B cell (primary cell): ENCODE data around the gene SLC13A3. TPM values are rescaled to one million over a fixed set of nuclear protein-coding genes. Genes with fewer than 3 reads are reported as not detected.

Experiments used
- ATAC-seq: fragments of 200-7000 bp; cut with Tn5 transposase; one replicate; pipeline ENCODE4 v1.10.0; 2021; ENCODE audit warnings: low read depth, mild to moderate bottlenecking, moderate number of reproducible peaks, moderate library complexity
- CTCF ChIA-PET: fragments of 350-600 bp; sonication (Branson Sonifier 250); formaldehyde crosslinking; loops from one replicate; lab custom pipeline; 2021; ENCODE audit warnings: antibody characterized with exemption, inconsistent platforms; lab: Charles Lee
- POLR2A ChIA-PET: fragments of 350-600 bp; sonication (Branson Sonifier 250); formaldehyde crosslinking; loops from one replicate; lab custom pipeline; 2021; ENCODE audit warnings: antibody characterized with exemption; lab: Charles Lee
- DNase-seq: peaks from one replicate; pipeline ENCODE4 v3.0.0; 2013
- H2AFZ ChIP-seq: 2 replicates; pipeline ENCODE4 v1.6.1; 2012; ENCODE audit warnings: mild to moderate bottlenecking, low read depth, low read length; ENCODE audit not compliant: insufficient read depth, poor library complexity, severe bottlenecking
- H3K27ac ChIP-seq, 2 donors: 1 replicate in 1 of 2; 2 replicates in 1 of 2; pipeline ENCODE4 v1.5.1; 2012 to 2013; ENCODE audit warnings: low read length in 2 of 2, mild to moderate bottlenecking in 2 of 2, moderate library complexity in 1 of 2
- H3K27me3 ChIP-seq, 4 experiments: fragments of 200-600 bp in 1 of 4; sonication (generic) in 1 of 4; replicated peaks in 1 of 4; 1 replicate in 2 of 4; 2 replicates in 2 of 4; pipeline versions ENCODE4 v1.6.1 to v1.7.0; 2013 to 2016; ENCODE audit warnings: low read length in 3 of 4, mild to moderate bottlenecking in 2 of 4, mixed read lengths in 1 of 4, moderate library complexity in 1 of 4; ENCODE audit not compliant: insufficient read depth in 4 of 4, control insufficient read depth in 3 of 4; ENCODE audit errors: control extremely low read depth in 1 of 4
- H3K36me3 ChIP-seq, 2 experiments: replicated peaks in 1 of 2; 1 replicate in 1 of 2; 2 replicates in 1 of 2; pipeline versions ENCODE4 v1.6.1 to v1.7.1; 2013; ENCODE audit warnings: low read length in 1 of 2; ENCODE audit not compliant: insufficient read depth in 2 of 2, control insufficient read depth in 1 of 2; ENCODE audit errors: control extremely low read depth in 1 of 2, extremely low read depth in 1 of 2
- H3K4me1 ChIP-seq, 2 donors: fragments of 200-600 bp in 1 of 2; sonication (generic) in 1 of 2; 1 replicate in 1 of 2; 2 replicates in 1 of 2; pipeline versions ENCODE4 v1.5.1 to v1.6.1; 2013 to 2017; ENCODE audit warnings: low read length in 2 of 2; ENCODE audit not compliant: control insufficient read depth in 2 of 2, insufficient read depth in 2 of 2
- H3K4me2 ChIP-seq: replicated peaks from 2 replicates; pipeline ENCODE3; 2012; ENCODE audit warnings: mild to moderate bottlenecking, low read depth, low read length; ENCODE audit not compliant: poor library complexity, severe bottlenecking
- H3K4me3 ChIP-seq, 5 experiments: fragments of 200-600 bp in 1 of 5; sonication (generic) in 1 of 5; 1 replicate in 3 of 5; 2 replicates in 2 of 5; pipeline versions ENCODE4 v1.5.1 to v1.7.0; 2011 to 2016; ENCODE audit warnings: low read length in 4 of 5, mild to moderate bottlenecking in 4 of 5, low read depth in 2 of 5, control low read depth in 1 of 5, moderate library complexity in 1 of 5; ENCODE audit not compliant: insufficient read depth in 1 of 5; ENCODE audit errors: control extremely low read depth in 1 of 5, extremely low read depth in 1 of 5
- H3K79me2 ChIP-seq: fragments of 200-600 bp; sonication (generic); one replicate; pipeline ENCODE4 v1.6.0; 2016; ENCODE audit warnings: low read length; ENCODE audit not compliant: control insufficient read depth, insufficient read depth
- H3K9ac ChIP-seq: fragments of 200-600 bp; sonication (generic); 2 replicates; pipeline ENCODE4 v1.6.1; 2017; ENCODE audit warnings: mild to moderate bottlenecking, low read length, moderate library complexity
- H3K9me3 ChIP-seq, 3 donors: one replicate each; pipeline versions ENCODE4 v1.6.1 to v1.7.1; 2013; ENCODE audit warnings: low read length in 2 of 3; ENCODE audit not compliant: control insufficient read depth in 2 of 3, insufficient read depth in 1 of 3; ENCODE audit errors: control extremely low read depth in 1 of 3
- H4K20me1 ChIP-seq: 2 replicates; pipeline ENCODE4 v1.6.0; 2012; ENCODE audit warnings: mild to moderate bottlenecking, low read length; ENCODE audit not compliant: insufficient read depth, control insufficient read depth, poor library complexity, severe bottlenecking
- H3K27ac Mint-ChIP-seq: one replicate; pipeline ENCODE4 v1.8.0; 2021; ENCODE audit warnings: mixed read lengths
- H3K27me3 Mint-ChIP-seq: one replicate; pipeline ENCODE4 v1.8.0; 2021; ENCODE audit warnings: mixed read lengths
- H3K4me1 Mint-ChIP-seq: one replicate; pipeline ENCODE4 v1.8.0; 2021; ENCODE audit warnings: mixed read lengths
- H3K4me3 Mint-ChIP-seq: one replicate; pipeline ENCODE4 v1.8.0; 2021; ENCODE audit warnings: mixed read lengths
- H3K9me3 Mint-ChIP-seq: one replicate; pipeline ENCODE4 v1.8.0; 2022; ENCODE audit warnings: mixed read lengths; ENCODE audit not compliant: insufficient read depth
- EZH2 ChIP-seq: IDR thresholded peaks from 2 replicates; pipeline ENCODE4 v1.6.1; 2012; ENCODE audit warnings: borderline replicate concordance, low read depth, mild to moderate bottlenecking, moderate library complexity, low read length; ENCODE audit not compliant: insufficient read depth, poor library complexity, severe bottlenecking
- WGBS: methylation state at CpG from one replicate; pipeline ENCODE4 v1.1.5; 2013; ENCODE audit warnings: missing lambda C conversion rate; ENCODE audit not compliant: insufficient coverage; 5-methylcytosine and 5-hydroxymethylcytosine counted together
- intact Hi-C: fragments of 100-400 bp; cut with micrococcal nuclease; formaldehyde crosslinking; loops from one replicate; pipeline ENCODE4 v1.10.0; 2022
- polyA plus RNA-seq: library from polyadenylated mRNA; depleted of rRNA; stranded (reverse); fragments of >200 nt; gene quantifications from 2 replicates; pipeline ENCODE4 v1.2.3, GENCODE V29; 2012
- total RNA-seq, 2 donors: library from RNA; stranded (reverse); fragments of 120-200 nt in 1 of 2; gene quantifications; 1 replicate in 1 of 2; 2 replicates in 1 of 2; pipeline versions ENCODE4 v1.2.3 to v1.2.4, GENCODE V29; 2013 to 2022
- TF ChIP-seq, protein P1 (sequence below): fragments of 200-600 bp; IDR thresholded peaks from one replicate; pipeline ENCODE4 v1.8.0; 2022; ENCODE audit warnings: antibody characterized with exemption, mild to moderate bottlenecking

The SLC13A3 gene
- total and polyA plus RNA-seq, 2 donors (not counting 1 experiment from before 2014, with no cell fraction given): 0.09 to 0.20 TPM

DNA sequence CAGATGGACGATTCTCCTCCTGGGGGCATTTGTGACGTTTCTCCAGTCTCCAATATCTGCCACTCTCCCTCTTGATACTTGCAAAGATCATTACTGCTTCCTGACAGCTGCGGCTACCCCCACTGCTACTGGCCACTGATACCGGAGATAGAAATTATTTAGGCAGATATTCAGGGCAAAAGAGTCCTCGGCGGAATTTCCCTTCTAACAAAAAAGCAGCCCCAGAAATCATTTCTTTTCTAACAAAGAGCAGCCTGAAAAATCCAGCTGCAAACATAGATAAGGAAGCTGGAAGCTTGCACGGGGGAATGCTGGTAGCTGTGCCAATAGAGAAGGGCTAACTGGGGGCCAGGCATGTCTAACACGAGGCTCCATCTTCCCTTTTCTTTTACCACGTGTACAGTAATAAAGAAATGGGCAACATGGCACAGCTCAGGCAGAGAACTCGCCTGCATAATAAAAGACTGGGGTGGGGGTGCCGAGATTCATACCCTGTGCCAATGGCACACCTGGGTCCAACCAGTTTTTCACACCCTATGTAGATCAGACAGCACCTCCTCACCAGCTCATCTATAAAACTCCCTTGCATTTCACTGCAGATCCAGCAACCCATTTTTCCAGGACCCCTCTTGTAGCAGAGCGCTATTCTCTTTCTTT lies 31.9 kb upstream of the SLC13A3 start:
- no peak overlapping the region for H3K9ac ChIP-seq
- CTCF ChIA-PET: interaction anchor here (0.8 to 5.4 kb wide), 7 partner anchors 7 to 660 kb away, joined by 3 to 49 read pairs (median 3); partner anchors contain the start of genes TP53RK and ZNF334
- H4K20me1 ChIP-seq: peaks cover 75% of the 10 kb centered on the region
- Mint-ChIP-seq H3K4me3 (no peak overlapping the region), H3K4me1 (peaks cover 51% of the 10 kb centered on the region), H3K9me3 (no peaks in the 10 kb centered on the region), H3K27me3 (no peaks in the 10 kb centered on the region), H3K27ac (no peak overlapping the region)
- DNase-seq: no peak
- WGBS: 58% methylated on average over 7 of the region's 12 CpGs
- ATAC-seq: no peak
- no peaks in the 10 kb centered on the region for H3K9me3 ChIP-seq
- no peak overlapping the region for H3K4me2 ChIP-seq
- POLR2A ChIA-PET: no interaction called here
- TF ChIP-seq, protein P1, sequence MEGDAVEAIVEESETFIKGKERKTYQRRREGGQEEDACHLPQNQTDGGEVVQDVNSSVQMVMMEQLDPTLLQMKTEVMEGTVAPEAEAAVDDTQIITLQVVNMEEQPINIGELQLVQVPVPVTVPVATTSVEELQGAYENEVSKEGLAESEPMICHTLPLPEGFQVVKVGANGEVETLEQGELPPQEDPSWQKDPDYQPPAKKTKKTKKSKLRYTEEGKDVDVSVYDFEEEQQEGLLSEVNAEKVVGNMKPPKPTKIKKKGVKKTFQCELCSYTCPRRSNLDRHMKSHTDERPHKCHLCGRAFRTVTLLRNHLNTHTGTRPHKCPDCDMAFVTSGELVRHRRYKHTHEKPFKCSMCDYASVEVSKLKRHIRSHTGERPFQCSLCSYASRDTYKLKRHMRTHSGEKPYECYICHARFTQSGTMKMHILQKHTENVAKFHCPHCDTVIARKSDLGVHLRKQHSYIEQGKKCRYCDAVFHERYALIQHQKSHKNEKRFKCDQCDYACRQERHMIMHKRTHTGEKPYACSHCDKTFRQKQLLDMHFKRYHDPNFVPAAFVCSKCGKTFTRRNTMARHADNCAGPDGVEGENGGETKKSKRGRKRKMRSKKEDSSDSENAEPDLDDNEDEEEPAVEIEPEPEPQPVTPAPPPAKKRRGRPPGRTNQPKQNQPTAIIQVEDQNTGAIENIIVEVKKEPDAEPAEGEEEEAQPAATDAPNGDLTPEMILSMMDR: no peak
- TF ChIP-seq EZH2: no peak
- H3K4me3 ChIP-seq: no peak overlapping the region
- H3K79me2 ChIP-seq: peaks cover 40% of the 10 kb centered on the region
- peaks cover 8 to 30% of the 10 kb centered on the region in 2 experiments for H3K36me3 ChIP-seq
- intact Hi-C loops: loop anchor here (10.0 kb wide), 1 partner anchor 888 kb away; the partner anchor contains the start of genes DNTTIP1 and WFDC3
- peaks cover 20 to 23% of the 10 kb centered on the region in 2 donors for H3K4me1 ChIP-seq
- H3K27me3 ChIP-seq: no peaks in the 10 kb centered on the region
- H2AFZ ChIP-seq: no peak overlapping the region
- H3K27ac ChIP-seq: no peak overlapping the region
